B cell (primary cell): ENCODE data around the gene ARID1A. TPM values are rescaled to one million over a fixed set of nuclear protein-coding genes. Genes with fewer than 3 reads are reported as not detected.

ENCODE experiments used
- ATAC-seq: fragments of 200-7000 bp; cut with Tn5 transposase; one replicate; pipeline ENCODE4 v1.10.0; 2021; ENCODE audit warnings: low read depth, mild to moderate bottlenecking, moderate number of reproducible peaks, moderate library complexity
- CTCF ChIA-PET: fragments of 350-600 bp; sonication (Branson Sonifier 250); formaldehyde crosslinking; loops from one replicate; lab custom pipeline; 2021; ENCODE audit warnings: antibody characterized with exemption, inconsistent platforms; lab: Charles Lee
- POLR2A ChIA-PET: fragments of 350-600 bp; sonication (Branson Sonifier 250); formaldehyde crosslinking; loops from one replicate; lab custom pipeline; 2021; ENCODE audit warnings: antibody characterized with exemption; lab: Charles Lee
- DNase-seq: peaks from one replicate; pipeline ENCODE4 v3.0.0; 2013
- H2AFZ ChIP-seq: 2 replicates; pipeline ENCODE4 v1.6.1; 2012; ENCODE audit warnings: mild to moderate bottlenecking, low read depth, low read length; ENCODE audit not compliant: insufficient read depth, poor library complexity, severe bottlenecking
- H3K27ac ChIP-seq, 2 donors: 1 replicate in 1 of 2; 2 replicates in 1 of 2; pipeline ENCODE4 v1.5.1; 2012 to 2013; ENCODE audit warnings: low read length in 2 of 2, mild to moderate bottlenecking in 2 of 2, moderate library complexity in 1 of 2
- H3K27me3 ChIP-seq, 4 experiments: fragments of 200-600 bp in 1 of 4; sonication (generic) in 1 of 4; replicated peaks in 1 of 4; 1 replicate in 2 of 4; 2 replicates in 2 of 4; pipeline versions ENCODE4 v1.6.1 to v1.7.0; 2013 to 2016; ENCODE audit warnings: low read length in 3 of 4, mild to moderate bottlenecking in 2 of 4, mixed read lengths in 1 of 4, moderate library complexity in 1 of 4; ENCODE audit not compliant: insufficient read depth in 4 of 4, control insufficient read depth in 3 of 4; ENCODE audit errors: control extremely low read depth in 1 of 4
- H3K36me3 ChIP-seq, 2 experiments: replicated peaks in 1 of 2; 1 replicate in 1 of 2; 2 replicates in 1 of 2; pipeline versions ENCODE4 v1.6.1 to v1.7.1; 2013; ENCODE audit warnings: low read length in 1 of 2; ENCODE audit not compliant: insufficient read depth in 2 of 2, control insufficient read depth in 1 of 2; ENCODE audit errors: control extremely low read depth in 1 of 2, extremely low read depth in 1 of 2
- H3K4me1 ChIP-seq, 2 donors: fragments of 200-600 bp in 1 of 2; sonication (generic) in 1 of 2; 1 replicate in 1 of 2; 2 replicates in 1 of 2; pipeline versions ENCODE4 v1.5.1 to v1.6.1; 2013 to 2017; ENCODE audit warnings: low read length in 2 of 2; ENCODE audit not compliant: control insufficient read depth in 2 of 2, insufficient read depth in 2 of 2
- H3K4me2 ChIP-seq: replicated peaks from 2 replicates; pipeline ENCODE3; 2012; ENCODE audit warnings: mild to moderate bottlenecking, low read depth, low read length; ENCODE audit not compliant: poor library complexity, severe bottlenecking
- H3K4me3 ChIP-seq, 5 experiments: fragments of 200-600 bp in 1 of 5; sonication (generic) in 1 of 5; 1 replicate in 3 of 5; 2 replicates in 2 of 5; pipeline versions ENCODE4 v1.5.1 to v1.7.0; 2011 to 2016; ENCODE audit warnings: low read length in 4 of 5, mild to moderate bottlenecking in 4 of 5, low read depth in 2 of 5, control low read depth in 1 of 5, moderate library complexity in 1 of 5; ENCODE audit not compliant: insufficient read depth in 1 of 5; ENCODE audit errors: control extremely low read depth in 1 of 5, extremely low read depth in 1 of 5
- H3K79me2 ChIP-seq: fragments of 200-600 bp; sonication (generic); one replicate; pipeline ENCODE4 v1.6.0; 2016; ENCODE audit warnings: low read length; ENCODE audit not compliant: control insufficient read depth, insufficient read depth
- H3K9ac ChIP-seq: fragments of 200-600 bp; sonication (generic); 2 replicates; pipeline ENCODE4 v1.6.1; 2017; ENCODE audit warnings: mild to moderate bottlenecking, low read length, moderate library complexity
- H3K9me3 ChIP-seq, 3 donors: one replicate each; pipeline versions ENCODE4 v1.6.1 to v1.7.1; 2013; ENCODE audit warnings: low read length in 2 of 3; ENCODE audit not compliant: control insufficient read depth in 2 of 3, insufficient read depth in 1 of 3; ENCODE audit errors: control extremely low read depth in 1 of 3
- H4K20me1 ChIP-seq: 2 replicates; pipeline ENCODE4 v1.6.0; 2012; ENCODE audit warnings: mild to moderate bottlenecking, low read length; ENCODE audit not compliant: insufficient read depth, control insufficient read depth, poor library complexity, severe bottlenecking
- H3K27ac Mint-ChIP-seq: one replicate; pipeline ENCODE4 v1.8.0; 2021; ENCODE audit warnings: mixed read lengths
- H3K27me3 Mint-ChIP-seq: one replicate; pipeline ENCODE4 v1.8.0; 2021; ENCODE audit warnings: mixed read lengths
- H3K4me1 Mint-ChIP-seq: one replicate; pipeline ENCODE4 v1.8.0; 2021; ENCODE audit warnings: mixed read lengths
- H3K4me3 Mint-ChIP-seq: one replicate; pipeline ENCODE4 v1.8.0; 2021; ENCODE audit warnings: mixed read lengths
- H3K9me3 Mint-ChIP-seq: one replicate; pipeline ENCODE4 v1.8.0; 2022; ENCODE audit warnings: mixed read lengths; ENCODE audit not compliant: insufficient read depth
- EZH2 ChIP-seq: IDR thresholded peaks from 2 replicates; pipeline ENCODE4 v1.6.1; 2012; ENCODE audit warnings: borderline replicate concordance, low read depth, mild to moderate bottlenecking, moderate library complexity, low read length; ENCODE audit not compliant: insufficient read depth, poor library complexity, severe bottlenecking
- WGBS: methylation state at CpG from one replicate; pipeline ENCODE4 v1.1.5; 2013; ENCODE audit warnings: missing lambda C conversion rate; ENCODE audit not compliant: insufficient coverage; 5-methylcytosine and 5-hydroxymethylcytosine counted together
- intact Hi-C: fragments of 100-400 bp; cut with micrococcal nuclease; formaldehyde crosslinking; loops from one replicate; pipeline ENCODE4 v1.10.0; 2022
- polyA plus RNA-seq: library from polyadenylated mRNA; depleted of rRNA; stranded (reverse); fragments of >200 nt; gene quantifications from 2 replicates; pipeline ENCODE4 v1.2.3, GENCODE V29; 2012
- total RNA-seq, 2 donors: library from RNA; stranded (reverse); fragments of 120-200 nt in 1 of 2; gene quantifications; 1 replicate in 1 of 2; 2 replicates in 1 of 2; pipeline versions ENCODE4 v1.2.3 to v1.2.4, GENCODE V29; 2013 to 2022
- TF ChIP-seq, protein P1 (sequence below): fragments of 200-600 bp; IDR thresholded peaks from one replicate; pipeline ENCODE4 v1.8.0; 2022; ENCODE audit warnings: antibody characterized with exemption, mild to moderate bottlenecking

The ARID1A gene
- total and polyA plus RNA-seq, 2 donors (not counting 1 experiment from before 2014, with no cell fraction given) = 80.7 to 150 TPM

DNA sequence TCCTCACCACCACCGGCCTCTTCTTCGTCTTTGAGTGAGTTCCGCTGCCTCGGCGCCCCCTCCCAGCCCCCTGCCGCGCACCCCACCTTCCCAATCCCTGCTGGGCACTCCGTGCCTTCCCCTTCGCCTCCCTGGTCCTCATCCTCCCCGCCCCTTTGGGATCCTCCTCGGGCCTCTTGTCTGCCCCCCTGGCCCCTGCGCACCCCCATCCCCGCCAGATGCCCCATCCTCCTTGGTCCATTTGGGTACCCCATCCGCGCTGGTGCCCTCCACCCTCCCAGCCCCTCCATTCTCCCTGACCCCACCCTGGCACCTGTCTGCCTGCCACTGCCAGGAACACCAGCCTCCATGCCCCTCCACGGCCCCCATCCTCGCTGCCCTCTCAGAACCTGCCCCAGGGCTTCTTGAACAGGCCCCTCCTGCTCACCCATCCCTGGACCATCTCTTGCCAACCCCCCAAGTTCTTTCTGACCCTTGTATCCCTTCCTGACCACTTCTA is 131.3 kb downstream of the ARID1A start:
- H4K20me1 ChIP-seq = peaks cover 14% of the 10 kb centered on the region
- ChIA-PET CTCF (no interaction called here), POLR2A (no interaction called here)
- Mint-ChIP-seq H3K27me3 (peaks cover 7% of the 10 kb centered on the region), H3K4me3 (peak overlapping the region; percentile 87), H3K27ac (peak overlapping the region; percentile 84), H3K4me1 (peaks cover 54% of the 10 kb centered on the region), H3K9me3 (no peaks in the 10 kb centered on the region)
- H3K27me3 ChIP-seq = peaks cover 0 to 16% (median 4%) of the 10 kb centered on the region in 4 experiments
- ATAC-seq (no peak), DNase-seq (no peak)
- H3K9ac ChIP-seq = peak overlapping the region; percentile 65
- H3K79me2 ChIP-seq = peaks cover 22% of the 10 kb centered on the region
- H3K27ac ChIP-seq = peak overlapping the region; percentile 22 to 64
- H3K4me1 ChIP-seq = peaks cover 30 to 47% of the 10 kb centered on the region in 2 donors
- WGBS = 3% methylated on average over 14 of the region's 17 CpGs
- peak overlapping the region; percentile 48 to 89 (median 66) for H3K4me3 ChIP-seq
- H3K36me3 ChIP-seq = peaks cover 0 to 5% of the 10 kb centered on the region in 2 experiments
- H3K9me3 ChIP-seq = no peaks in the 10 kb centered on the region
- peak overlapping the region; percentile 99 for H3K4me2 ChIP-seq
- TF ChIP-seq, protein P1, sequence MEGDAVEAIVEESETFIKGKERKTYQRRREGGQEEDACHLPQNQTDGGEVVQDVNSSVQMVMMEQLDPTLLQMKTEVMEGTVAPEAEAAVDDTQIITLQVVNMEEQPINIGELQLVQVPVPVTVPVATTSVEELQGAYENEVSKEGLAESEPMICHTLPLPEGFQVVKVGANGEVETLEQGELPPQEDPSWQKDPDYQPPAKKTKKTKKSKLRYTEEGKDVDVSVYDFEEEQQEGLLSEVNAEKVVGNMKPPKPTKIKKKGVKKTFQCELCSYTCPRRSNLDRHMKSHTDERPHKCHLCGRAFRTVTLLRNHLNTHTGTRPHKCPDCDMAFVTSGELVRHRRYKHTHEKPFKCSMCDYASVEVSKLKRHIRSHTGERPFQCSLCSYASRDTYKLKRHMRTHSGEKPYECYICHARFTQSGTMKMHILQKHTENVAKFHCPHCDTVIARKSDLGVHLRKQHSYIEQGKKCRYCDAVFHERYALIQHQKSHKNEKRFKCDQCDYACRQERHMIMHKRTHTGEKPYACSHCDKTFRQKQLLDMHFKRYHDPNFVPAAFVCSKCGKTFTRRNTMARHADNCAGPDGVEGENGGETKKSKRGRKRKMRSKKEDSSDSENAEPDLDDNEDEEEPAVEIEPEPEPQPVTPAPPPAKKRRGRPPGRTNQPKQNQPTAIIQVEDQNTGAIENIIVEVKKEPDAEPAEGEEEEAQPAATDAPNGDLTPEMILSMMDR = no peak
- TF ChIP-seq EZH2 = no peak
- intact Hi-C loops = no loop called here
- H2AFZ ChIP-seq = peak overlapping the region; percentile 56

DNA sequence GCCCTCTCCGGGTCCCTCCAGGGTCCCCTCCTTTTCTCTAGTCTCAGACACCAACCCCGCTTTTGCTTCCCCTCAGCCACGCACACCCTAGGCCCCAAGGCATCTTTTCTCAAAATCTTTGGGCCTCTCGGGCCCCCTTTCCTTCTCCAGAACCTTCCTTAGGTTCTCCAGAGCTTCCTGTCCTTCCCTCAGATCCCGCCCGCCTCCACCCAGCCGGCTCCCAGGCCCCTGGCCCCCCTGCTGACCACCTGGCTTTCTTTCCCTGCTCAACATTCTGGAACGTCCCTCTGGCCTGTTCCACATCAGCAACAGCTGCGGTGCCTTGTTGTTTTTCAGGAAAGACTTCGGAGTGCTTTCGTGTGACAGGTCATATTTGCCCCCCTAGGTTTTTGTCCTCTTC is 131.8 kb downstream of the ARID1A start:
- peaks cover 0 to 14% (median 4%) of the 10 kb centered on the region in 4 experiments for H3K27me3 ChIP-seq
- H3K27me3 Mint-ChIP-seq = peaks cover 7% of the 10 kb centered on the region
- peak overlapping the region; percentile 56 for H2AFZ ChIP-seq
- H3K36me3 ChIP-seq = peaks cover 0 to 5% of the 10 kb centered on the region in 2 experiments
- H4K20me1 ChIP-seq = peaks cover 14% of the 10 kb centered on the region
- POLR2A ChIA-PET = interaction anchor here (1.0 kb wide), 1 partner anchor 39 kb away, joined by 3 read pairs; no protein-coding TSS in a partner anchor
- peak overlapping the region; percentile 48 to 89 (median 66) for H3K4me3 ChIP-seq
- peaks cover 58% of the 10 kb centered on the region for H3K4me1 Mint-ChIP-seq
- TF ChIP-seq, protein P1 = no peak
- no peak for TF ChIP-seq EZH2
- CTCF ChIA-PET = interaction anchor here (0.8 to 4.4 kb wide), 3 partner anchors 17 to 39 kb away, joined by 3 to 19 read pairs (median 8); no protein-coding TSS in a partner anchor
- H3K27ac ChIP-seq = peak overlapping the region; percentile 22 to 64
- WGBS = 64% methylated on average over 10 of the region's 11 CpGs
- H3K9ac ChIP-seq = peak overlapping the region; percentile 65
- no peak for ATAC-seq
- peak overlapping the region; percentile 87 for H3K4me3 Mint-ChIP-seq
- H3K4me1 ChIP-seq = peaks cover 33 to 52% of the 10 kb centered on the region in 2 donors
- H3K9me3 ChIP-seq = no peaks in the 10 kb centered on the region
- intact Hi-C loops = no loop called here
- peak overlapping the region; percentile 99 for H3K4me2 ChIP-seq
- peaks cover 22% of the 10 kb centered on the region for H3K79me2 ChIP-seq
- H3K27ac Mint-ChIP-seq = peak overlapping the region; percentile 84
- DNase-seq = no peak
- H3K9me3 Mint-ChIP-seq = no peaks in the 10 kb centered on the region
